OCI-LY3 (cell line): Measurements from ENCODE around the gene ANK3.

Source experiments
- H2AFZ ChIP-seq: fragments of 200-600, 300-600 bp; shearing (Covaris generic); 2 replicates; pipeline ENCODE4 v1.6.0; 2014; ENCODE audit warnings: antibody characterized with exemption, low read depth, low read length
- H3K27ac ChIP-seq: fragments of 200-600, 300-600 bp; sonication (generic); 2 replicates; pipeline ENCODE4 v1.5.1; 2014; ENCODE audit warnings: mild to moderate bottlenecking, low read length, moderate library complexity, mixed read lengths
- H3K27me3 ChIP-seq: fragments of 200-600, 300-600 bp; sonication (generic); 2 replicates; pipeline ENCODE4 v1.6.1; 2014; ENCODE audit warnings: low read depth, low read length, mixed read lengths
- H3K36me3 ChIP-seq: fragments of 200-600, 300-600 bp; sonication (generic); replicated peaks from 2 replicates; pipeline ENCODE3; 2014; ENCODE audit warnings: low read depth, low read length, mixed read lengths
- H3K4me1 ChIP-seq: fragments of 300-600, 200-600 bp; sonication (generic); 2 replicates; pipeline ENCODE4 v1.6.1; 2014; ENCODE audit warnings: low read length, mixed read lengths
- H3K4me2 ChIP-seq: fragments of 200-600, 300-600 bp; sonication (generic); 2 replicates; pipeline ENCODE4 v1.6.1; 2014; ENCODE audit warnings: low read length, mixed read lengths
- H3K4me3 ChIP-seq: fragments of 300-600, 200-600 bp; sonication (generic); 2 replicates; pipeline ENCODE4 v1.5.1; 2014; ENCODE audit warnings: antibody characterized with exemption, mild to moderate bottlenecking, low read length, moderate library complexity
- H3K79me2 ChIP-seq: fragments of 300-600, 200-600 bp; shearing (Covaris generic); 2 replicates; pipeline ENCODE4 v1.6.1; 2014; ENCODE audit warnings: mild to moderate bottlenecking, low read length, mixed read lengths
- H3K9ac ChIP-seq: fragments of 300-600, 200-600 bp; shearing (Covaris generic); 2 replicates; pipeline ENCODE4 v1.6.0; 2014; ENCODE audit warnings: mild to moderate bottlenecking, low read length, moderate library complexity
- H3K9me3 ChIP-seq: fragments of 200-600, 300-600 bp; shearing (Covaris generic); 2 replicates; pipeline ENCODE4 v1.6.1; 2014; ENCODE audit warnings: low read length, mixed read lengths; ENCODE audit not compliant: insufficient read depth
- H4K20me1 ChIP-seq: fragments of 200-600, 300-600 bp; sonication (generic); 2 replicates; pipeline ENCODE4 v1.6.1; 2016; ENCODE audit warnings: low read length, mixed read lengths; ENCODE audit not compliant: insufficient read depth
- EZH2phosphoT487 ChIP-seq: fragments of 200-600 bp; shearing (Covaris generic); IDR thresholded peaks from 2 replicates; pipeline ENCODE4 v1.6.1; 2018; ENCODE audit warnings: antibody characterized with exemption, mixed run types, low read depth
- TF ChIP-seq, protein P1 (sequence below): fragments of 200-600, 300-600 bp; sonication (generic); IDR thresholded peaks from 2 replicates; pipeline ENCODE4 v1.5.1; 2014; ENCODE audit warnings: antibody characterized with exemption, low read length, low read depth

The ANK3 gene

DNA sequence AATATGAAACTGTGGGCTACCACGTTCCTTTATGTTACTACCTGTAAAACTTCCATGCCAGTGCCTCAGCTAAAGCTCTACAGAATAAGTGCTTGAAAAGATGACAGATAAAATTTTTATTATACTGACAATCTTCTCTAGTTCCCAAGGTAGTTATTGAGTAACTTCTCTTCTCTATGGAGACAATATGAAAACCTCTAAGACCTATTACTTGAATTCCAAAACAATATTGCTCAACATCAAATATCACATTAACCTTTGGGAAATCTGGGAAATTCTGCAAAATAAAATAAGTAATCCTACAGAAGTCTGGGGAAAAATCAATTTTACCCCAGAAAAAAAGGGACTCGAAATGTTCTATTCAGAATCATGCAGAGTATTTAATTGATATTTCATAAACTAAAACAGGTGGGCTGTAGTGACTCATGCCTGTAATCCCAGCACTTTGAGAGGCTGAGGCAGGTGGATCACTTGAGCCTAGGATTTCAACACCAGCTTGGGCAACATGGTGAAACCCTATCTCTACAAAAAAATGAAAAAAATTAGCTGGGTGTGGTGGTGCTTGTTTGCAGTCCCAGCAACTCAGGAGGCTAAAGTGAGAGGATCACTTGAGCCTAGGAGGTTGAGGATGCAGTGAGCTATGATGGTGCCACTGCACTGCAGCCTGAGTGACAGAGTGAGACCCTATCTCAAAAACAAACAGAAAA, 23.8 kb upstream of the ANK3 start:
- H3K9me3 ChIP-seq, result no peaks in the 10 kb centered on the region
- H4K20me1 ChIP-seq, result no peaks in the 10 kb centered on the region
- no peaks in the 10 kb centered on the region for H3K27me3 ChIP-seq
- no peak overlapping the region for H3K27ac ChIP-seq
- no peak overlapping the region for H3K4me3 ChIP-seq
- H3K4me2 ChIP-seq, result no peak overlapping the region
- TF ChIP-seq EZH2phosphoT487, result no peak
- TF ChIP-seq, protein P1, sequence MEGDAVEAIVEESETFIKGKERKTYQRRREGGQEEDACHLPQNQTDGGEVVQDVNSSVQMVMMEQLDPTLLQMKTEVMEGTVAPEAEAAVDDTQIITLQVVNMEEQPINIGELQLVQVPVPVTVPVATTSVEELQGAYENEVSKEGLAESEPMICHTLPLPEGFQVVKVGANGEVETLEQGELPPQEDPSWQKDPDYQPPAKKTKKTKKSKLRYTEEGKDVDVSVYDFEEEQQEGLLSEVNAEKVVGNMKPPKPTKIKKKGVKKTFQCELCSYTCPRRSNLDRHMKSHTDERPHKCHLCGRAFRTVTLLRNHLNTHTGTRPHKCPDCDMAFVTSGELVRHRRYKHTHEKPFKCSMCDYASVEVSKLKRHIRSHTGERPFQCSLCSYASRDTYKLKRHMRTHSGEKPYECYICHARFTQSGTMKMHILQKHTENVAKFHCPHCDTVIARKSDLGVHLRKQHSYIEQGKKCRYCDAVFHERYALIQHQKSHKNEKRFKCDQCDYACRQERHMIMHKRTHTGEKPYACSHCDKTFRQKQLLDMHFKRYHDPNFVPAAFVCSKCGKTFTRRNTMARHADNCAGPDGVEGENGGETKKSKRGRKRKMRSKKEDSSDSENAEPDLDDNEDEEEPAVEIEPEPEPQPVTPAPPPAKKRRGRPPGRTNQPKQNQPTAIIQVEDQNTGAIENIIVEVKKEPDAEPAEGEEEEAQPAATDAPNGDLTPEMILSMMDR, result no peak
- no peaks in the 10 kb centered on the region for H3K36me3 ChIP-seq
- H3K9ac ChIP-seq, result no peak overlapping the region
- H3K79me2 ChIP-seq, result no peaks in the 10 kb centered on the region
- no peak overlapping the region for H2AFZ ChIP-seq
- H3K4me1 ChIP-seq, result peaks cover 11% of the 10 kb centered on the region

DNA sequence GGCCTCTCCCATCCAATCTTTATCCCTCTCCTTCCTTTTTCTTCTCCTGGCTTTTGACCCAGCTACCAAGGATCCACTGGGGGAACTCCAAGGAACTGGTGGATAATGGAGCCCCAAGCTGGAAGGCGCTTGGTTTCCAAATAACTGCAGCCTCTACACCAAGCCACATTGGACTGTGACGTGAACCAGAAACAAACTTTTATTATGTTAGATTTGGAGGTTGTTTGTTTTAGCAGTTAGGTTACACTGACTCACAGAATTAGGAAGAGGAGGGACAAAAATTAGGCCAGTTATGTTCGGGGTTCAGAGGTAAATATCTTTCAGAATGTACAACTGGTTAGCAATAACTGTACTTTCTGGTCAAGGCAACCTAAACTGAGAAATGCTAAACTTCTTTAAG, 21.3 kb upstream of the ANK3 start:
- TF ChIP-seq, protein P1, result no peak
- TF ChIP-seq EZH2phosphoT487, result no peak

DNA sequence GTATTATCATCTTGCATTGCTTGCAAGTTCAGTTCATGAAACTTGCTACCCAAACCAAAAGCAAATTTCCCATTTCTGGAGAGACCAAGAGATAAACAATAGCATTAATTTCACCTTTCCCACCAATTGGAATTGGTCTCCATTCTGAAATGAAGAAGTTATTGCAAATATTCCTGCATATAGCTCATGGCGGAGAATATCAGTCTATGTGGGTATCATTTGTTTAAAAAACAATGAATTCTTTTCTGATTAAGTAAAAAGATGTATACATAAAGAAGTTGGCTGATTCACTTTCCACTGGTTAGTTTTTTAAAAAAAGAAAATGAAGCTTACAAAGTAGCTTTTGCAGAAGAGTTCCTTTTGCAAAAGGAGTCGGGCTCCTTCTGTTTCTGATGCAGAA, 19.5 kb upstream of the ANK3 start:
- Histone ChIP-seq H2AFZ (no peak overlapping the region), H3K4me3 (no peak overlapping the region), H3K9me3 (no peaks in the 10 kb centered on the region), H3K4me2 (no peak overlapping the region), H3K9ac (no peak overlapping the region), H3K79me2 (no peaks in the 10 kb centered on the region), H4K20me1 (no peaks in the 10 kb centered on the region), H3K27ac (no peak overlapping the region), H3K4me1 (peaks cover 8% of the 10 kb centered on the region; the same call in 1 of the 2 replicates), H3K36me3 (no peaks in the 10 kb centered on the region), H3K27me3 (no peaks in the 10 kb centered on the region)
- TF ChIP-seq EZH2phosphoT487, result no peak
- TF ChIP-seq, protein P1, result no peak

More for the DNA sequence above, 21.3 kb upstream of the ANK3 start:
- no peaks in the 10 kb centered on the region for H3K79me2 ChIP-seq
- H3K4me2 ChIP-seq, result no peak overlapping the region
- H4K20me1 ChIP-seq, result no peaks in the 10 kb centered on the region
- H2AFZ ChIP-seq, result no peak overlapping the region
- no peak overlapping the region for H3K4me3 ChIP-seq
- H3K27ac ChIP-seq, result no peak overlapping the region
- no peaks in the 10 kb centered on the region for H3K27me3 ChIP-seq
- no peaks in the 10 kb centered on the region for H3K36me3 ChIP-seq
- peaks cover 6% of the 10 kb centered on the region; the same call in 1 of the 2 replicates for H3K4me1 ChIP-seq
- no peaks in the 10 kb centered on the region for H3K9me3 ChIP-seq
- no peak overlapping the region for H3K9ac ChIP-seq

DNA sequence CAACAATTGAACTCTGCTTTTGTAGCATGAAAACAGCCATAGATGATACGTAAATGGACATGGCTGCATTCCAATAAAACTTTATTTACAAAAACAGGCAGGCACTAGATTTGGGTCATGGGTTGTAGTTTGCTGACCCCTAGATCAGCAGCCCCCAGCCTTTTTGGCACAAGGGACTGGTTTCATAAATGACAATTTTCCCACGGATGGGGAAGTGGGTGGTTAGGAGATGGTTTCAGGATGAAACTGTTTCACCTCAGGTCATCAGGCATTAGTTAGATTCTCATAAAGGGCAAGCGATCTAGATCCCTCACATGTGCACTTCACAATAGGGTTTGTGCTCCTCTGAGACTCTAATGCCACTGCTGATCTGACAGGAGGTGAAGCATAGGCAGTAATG, 16.5 kb upstream of the ANK3 start:
- H3K4me2 ChIP-seq, result no peak overlapping the region
- H3K4me1 ChIP-seq, result peaks cover 8% of the 10 kb centered on the region; the same call in 1 of the 2 replicates
- H4K20me1 ChIP-seq, result no peaks in the 10 kb centered on the region
- no peaks in the 10 kb centered on the region for H3K9me3 ChIP-seq
- no peaks in the 10 kb centered on the region for H3K79me2 ChIP-seq
- no peak overlapping the region for H2AFZ ChIP-seq
- H3K4me3 ChIP-seq, result no peak overlapping the region
- no peaks in the 10 kb centered on the region for H3K27me3 ChIP-seq
- H3K27ac ChIP-seq, result no peak overlapping the region
- no peak for TF ChIP-seq EZH2phosphoT487
- TF ChIP-seq, protein P1, result no peak
- H3K9ac ChIP-seq, result no peak overlapping the region
- H3K36me3 ChIP-seq, result no peaks in the 10 kb centered on the region
